Hematopoietic multipotent progenitor cell treated with erythropoietin and hydrocortisone succinate and interleukin-3 and kit ligand, for 6 days (in vitro differentiated cells): Measurements from ENCODE around the gene SLC13A3.
A peak's percentile ranks its signal among the peaks of the same experiment; 100 is the strongest.

ENCODE experiments used
- DNase-seq: peaks from one replicate; pipeline ENCODE4 v3.0.0-alpha.2; 2015

SLC13A3 gene

DNA sequence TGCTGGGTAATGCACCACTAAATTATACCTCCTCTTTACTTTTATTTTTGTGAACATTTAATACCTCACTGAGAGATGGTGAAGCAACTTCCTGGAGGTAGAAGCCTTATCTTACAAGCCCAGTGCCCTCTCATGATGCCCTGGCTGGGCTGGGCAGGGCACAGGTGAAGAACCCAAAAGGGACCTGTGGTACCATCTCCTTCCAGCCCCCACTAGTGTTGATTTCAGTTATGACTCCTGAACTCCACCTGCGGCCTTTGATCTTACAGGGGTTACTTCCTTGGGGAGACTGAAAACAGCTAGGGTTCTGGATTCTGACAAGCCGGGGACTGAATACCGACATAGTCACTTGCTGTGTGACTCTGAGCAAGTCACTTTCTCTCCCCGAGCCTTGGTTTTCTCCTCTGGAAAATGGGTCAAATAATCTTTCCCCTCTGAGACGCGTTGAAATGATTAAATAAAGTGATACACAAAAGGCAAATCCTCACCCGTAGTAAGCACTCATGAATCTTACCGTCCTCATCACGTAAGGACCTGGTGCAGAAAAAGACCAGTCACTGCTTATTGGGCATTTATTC is 1.2 kb downstream of the SLC13A3 start:
- no peak for DNase-seq

DNA sequence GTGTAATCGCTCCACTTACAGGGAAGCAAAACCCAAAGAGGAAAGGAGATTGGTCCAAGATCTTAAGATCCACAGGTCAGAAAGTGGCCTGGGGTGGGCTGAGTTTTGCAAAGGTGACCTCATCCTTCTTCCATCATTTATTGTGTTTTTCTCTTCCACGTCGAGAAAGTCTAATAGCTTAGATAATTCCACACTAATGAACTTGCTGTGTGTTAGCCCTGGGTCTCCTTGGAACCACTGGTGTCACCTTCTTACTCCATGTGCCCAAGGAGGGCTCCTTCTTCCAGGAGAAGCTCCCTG is 1.7 kb downstream of the SLC13A3 start:
- no peak for DNase-seq

DNA sequence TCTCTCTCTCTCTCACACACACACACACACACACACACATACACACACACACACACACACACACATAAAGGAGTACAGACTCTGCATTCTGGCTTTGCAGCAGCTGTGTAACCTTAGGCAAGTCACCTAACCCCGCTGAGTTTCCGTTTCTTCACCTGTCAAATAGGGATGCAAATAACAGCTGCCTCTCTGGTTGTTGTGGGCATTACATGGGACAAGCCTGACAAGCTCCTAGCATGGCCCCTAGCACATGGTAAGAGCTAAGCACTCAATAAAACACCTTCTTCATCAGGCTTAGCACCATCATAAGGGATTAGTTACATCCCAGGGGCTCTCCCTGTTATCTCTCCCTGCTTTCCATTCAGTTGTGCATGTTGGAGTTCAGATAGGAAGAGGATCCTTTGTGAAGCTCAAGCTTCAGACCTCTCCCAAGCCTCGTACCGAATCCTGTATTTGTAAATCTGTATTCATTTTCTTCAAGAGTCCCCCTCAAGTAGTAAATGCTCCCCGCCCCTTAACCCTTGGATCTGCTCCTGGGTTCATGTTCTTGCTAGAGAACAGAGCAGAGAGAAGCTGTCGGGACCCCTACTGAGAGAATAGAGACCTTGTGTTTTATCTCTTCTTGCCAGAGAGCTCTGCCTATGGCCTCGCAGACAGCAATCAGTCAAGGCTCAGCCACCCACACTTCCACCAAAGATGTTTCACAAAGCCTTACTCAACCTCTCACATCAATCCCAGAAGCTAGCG is 2.2 kb downstream of the SLC13A3 start:
- DNase-seq, result peak; percentile 54

DNA sequence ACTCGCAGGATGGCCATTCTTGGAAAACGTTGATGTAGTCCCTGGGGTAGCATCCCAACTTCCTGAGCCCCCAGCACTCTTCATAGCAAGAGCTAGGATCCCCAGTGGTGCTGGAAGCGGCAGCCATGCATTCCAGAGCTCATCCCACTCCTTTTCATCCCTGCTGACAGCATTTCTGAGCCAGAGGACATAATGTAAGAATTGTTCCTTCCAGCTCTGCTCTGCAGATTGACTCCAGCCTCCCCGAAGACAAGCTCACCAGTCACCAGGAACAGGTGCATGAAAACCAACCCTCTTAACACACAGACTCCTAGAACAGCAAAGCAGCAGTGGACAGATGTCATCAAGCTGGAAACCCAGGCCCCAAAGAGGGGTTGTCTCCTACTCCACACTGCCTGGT is 3.8 kb downstream of the SLC13A3 start:
- DNase-seq, result no peak

DNA sequence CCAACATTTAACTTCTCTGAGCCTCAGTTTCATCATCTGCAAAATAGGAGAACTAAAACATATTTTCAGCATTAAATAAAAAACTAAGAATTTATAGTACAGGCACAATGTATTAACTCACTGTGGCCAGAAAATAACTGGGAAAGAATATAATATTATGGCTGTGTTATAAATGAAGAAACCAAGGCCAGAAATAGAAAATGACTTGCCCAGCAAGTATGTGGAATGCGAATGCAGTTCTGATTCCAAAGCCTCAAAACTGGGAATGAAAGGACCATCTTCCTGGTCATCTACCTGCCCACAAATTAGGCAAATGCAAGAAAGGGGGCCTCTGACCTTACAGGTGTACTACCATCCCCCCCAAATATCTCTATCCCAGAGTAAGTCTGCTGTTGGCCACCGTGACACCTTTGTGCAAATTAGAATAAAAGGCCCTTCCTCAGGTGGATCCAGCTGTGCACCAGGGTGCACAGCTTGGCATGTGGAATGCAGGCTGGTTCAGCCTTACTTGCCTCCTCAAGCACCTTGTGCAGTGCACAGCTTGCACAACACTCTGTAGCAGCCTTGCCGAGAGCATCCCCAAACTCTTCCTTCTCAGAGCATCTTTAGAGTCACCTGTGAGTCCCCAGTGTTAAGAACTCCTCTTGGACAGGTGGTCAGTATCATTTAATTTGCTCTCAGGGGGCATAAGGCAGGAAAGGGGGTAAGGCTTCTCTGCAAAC is 4.4 kb downstream of the SLC13A3 start:
- DNase-seq, result no peak

DNA sequence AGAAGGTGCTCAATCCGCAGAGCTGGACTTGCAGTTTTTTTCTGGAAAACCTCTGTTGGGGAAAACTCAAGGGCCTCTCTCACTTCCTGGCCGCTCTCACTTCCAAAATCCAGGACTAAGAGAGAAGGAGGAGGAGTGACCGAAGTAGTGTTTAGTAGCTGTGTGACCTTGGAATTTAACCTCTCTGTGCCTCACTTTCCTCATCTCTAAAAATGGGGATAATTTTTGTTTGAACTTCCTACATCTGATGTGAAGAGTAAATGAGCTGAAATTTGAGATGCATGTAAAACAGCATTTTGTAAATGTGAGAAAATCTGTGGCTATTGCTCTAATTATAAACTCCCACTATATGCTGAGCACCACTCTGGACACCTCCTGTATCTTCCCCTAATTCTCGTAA is 5.1 kb downstream of the SLC13A3 start:
- no peak for DNase-seq

DNA sequence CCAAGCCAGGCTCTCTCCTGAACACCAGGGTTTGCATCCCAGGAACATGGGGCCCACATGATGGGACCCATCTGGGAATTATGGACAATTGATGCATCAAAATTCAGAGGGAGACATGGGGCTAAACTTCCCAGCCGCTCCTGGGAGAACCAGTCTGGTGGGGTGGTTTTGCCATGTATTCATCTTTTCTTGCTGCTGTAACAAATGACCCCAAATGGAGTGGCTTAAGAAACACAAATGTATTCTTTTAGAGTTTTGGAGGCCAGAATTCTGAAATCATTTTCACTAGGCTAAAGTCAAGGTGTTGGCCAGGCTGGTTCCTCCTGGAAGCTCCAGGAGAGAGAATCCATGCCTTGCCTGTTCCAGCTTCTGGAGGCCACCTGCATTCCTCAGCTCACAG is 6.5 kb downstream of the SLC13A3 start:
- DNase-seq, result no peak

DNA sequence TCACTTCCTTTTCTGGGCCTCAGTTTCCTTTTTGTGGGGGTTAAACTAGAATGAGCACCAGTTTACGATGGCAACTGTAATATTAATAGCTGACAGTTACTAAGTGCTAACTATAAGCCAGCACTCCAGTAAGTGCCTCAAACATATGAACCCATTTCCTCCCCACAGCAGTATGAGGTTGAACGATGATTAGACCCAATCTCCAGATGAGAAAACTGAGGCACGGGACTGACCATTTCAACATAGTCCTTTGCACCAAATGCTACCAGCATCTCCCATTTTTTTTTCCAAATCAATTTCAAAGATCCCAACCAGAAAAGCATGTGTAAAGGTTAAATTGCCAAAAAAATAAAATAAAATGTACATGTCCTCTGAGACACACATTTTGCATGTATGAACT is 7.1 kb downstream of the SLC13A3 start:
- DNase-seq, result no peak

DNA sequence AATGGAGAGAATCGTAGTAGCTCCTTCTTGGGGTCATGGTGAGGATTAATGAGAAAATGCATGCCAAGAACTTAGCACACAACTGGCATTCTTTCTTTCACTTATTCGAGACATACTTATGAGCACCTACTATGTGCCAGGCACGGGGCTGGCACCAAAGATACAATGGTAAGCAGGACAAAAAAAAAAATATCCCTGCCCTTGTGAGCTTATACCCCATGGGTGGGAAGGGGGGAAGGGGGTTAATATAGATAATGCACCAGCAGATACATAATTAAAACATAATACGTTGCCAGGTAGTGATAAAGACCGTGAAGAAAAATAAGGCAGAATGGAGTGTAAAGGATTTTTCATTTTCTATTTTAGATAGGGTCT is 8.3 kb downstream of the SLC13A3 start:
- DNase-seq, result no peak

DNA sequence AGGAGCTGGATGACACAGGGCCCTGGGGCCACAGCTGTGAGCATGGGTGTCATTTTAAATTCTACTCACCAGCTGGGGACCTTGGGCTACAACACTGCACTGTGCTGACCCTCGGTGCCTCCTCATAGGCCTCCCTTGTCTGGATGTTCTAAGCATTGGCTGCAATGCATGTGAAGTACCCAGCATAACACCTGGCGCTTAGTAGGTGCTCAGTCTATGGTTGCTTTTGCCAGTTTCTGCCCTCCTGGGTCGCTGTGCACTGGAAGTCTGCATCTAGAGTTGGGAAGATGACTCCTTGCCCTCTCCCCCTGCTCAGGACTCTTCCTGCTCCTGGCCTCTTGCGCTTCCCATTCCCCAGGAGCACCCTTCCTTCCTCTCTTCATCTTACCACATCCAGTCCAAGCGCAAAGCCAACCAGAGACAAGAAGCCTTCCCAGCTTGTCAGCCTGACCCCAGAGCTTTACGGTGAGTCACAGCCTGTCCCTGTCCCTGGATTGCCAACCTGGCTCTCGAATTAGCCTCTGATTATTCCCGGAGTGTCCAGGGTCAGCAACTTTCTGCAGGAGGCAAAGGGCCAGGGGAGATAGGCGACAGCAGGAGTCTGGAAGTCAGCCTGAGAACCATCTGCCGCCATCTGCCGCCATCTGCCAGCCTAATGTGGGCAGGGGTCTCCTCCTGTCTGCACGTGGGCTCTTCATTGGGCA is 8.8 kb downstream of the SLC13A3 start:
- DNase-seq, result no peak

DNA sequence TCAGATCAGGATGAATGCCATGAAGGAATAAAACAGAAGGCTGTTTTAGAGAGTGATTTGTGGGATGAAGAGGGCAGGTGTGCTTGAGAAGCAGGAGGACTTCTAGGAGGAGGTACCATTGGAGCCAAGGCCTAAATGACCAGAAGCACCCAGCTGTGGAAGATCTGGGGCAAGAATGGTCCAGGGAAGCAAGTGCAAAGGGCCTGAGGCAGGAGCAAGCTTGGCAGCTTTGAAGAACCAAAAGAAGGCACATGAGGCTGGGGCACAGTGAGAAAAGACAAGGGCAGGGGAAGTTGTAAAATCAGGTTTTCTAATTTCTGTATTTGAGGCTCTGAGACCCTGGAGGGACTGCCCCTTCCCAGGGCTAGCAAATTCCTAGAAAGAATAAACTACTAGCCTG is 9.8 kb downstream of the SLC13A3 start:
- no peak for DNase-seq

DNA sequence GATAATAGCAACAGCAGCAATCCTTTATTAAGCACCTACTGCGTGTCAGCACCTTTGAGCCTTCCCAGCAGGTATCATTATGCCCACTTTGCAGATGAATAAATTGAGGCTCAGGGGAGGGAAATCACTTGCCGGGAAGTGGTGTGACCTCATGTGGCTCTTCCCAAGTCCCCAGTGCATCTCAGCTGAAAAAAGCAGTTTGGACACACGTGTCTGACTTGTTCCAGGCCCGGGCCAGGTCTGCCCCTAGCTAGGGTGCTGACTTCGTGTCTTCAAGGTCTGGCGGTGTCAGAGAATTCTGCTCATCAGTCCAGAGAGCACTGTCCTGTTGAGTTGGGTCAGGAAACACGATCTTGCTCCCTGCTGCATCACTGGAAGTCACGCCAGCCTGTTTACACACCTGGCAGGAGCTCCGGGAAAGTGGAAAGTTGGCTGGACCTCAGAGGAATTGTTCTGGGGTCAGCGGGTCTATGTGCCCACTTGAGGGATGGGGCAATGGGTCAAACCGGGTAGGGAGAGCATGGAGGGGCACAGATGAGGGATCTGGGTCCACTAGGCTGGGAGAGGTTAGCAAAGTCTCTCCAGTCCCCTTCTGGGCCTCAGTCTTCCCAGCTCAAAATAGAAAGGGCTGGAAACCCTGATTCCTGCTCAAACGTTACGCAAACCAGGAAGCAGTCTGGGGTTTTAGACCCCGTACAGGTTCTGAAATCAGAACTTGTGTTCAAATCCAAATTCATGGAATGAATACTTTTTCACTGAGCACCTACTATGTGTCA is 10.5 kb downstream of the SLC13A3 start:
- DNase-seq, result no peak

DNA sequence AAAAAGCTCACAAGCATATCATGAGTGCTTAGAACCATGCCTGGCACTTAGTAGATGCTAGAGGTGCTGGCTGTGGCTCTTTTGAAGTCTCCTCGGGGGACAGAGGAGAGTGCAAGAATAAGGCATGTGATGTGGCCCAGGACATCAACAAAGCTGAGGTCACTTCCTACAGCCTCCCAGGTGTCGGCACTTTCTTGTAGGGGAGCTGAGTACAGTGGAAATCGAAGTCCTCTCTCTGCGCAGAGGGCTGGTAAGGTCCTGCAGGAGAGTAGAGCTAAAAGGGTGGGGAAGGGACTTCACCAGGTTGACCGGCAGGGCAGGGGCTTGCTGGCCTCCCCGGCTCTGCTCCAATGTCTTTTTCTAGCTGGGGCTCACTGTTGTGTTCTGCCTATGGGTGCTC is 11.2 kb downstream of the SLC13A3 start:
- DNase-seq, result no peak

DNA sequence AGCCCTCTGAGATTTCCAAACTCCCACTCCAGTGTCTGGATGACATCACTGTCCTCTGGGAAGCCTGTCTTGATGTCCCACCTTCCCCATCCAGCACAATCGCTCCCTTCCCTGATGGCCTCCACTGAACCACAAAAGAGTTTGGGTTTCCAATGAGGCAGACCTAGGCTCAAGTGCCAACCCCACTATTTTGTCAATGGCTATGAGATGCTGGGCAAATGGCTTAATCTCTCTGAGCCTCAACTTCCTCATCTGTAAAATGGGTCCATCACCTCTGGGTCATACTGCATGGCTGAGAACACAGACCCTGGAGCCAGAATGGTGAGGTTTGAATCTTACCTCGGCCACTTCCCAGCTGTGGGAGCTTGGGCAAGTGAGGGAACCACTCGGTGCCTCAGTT is 11.7 kb downstream of the SLC13A3 start:
- DNase-seq, result no peak

DNA sequence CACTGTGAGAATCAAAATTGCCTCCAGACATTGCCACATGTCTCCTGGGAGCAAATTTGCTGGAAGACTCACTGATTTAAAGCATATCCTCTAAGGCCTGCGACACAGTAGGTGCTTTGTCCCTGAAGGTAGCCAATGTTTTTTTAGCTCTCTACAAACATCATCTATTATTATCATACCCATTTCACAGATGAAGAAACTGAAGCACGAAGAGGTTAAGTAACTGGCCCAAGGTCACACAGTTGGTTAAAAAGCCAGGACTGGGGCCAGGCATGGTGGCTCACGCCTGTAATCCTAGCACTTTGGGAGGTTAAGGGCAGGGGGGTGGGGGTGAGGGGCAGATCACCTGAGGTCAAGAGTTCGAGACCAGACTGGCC is 12.4 kb downstream of the SLC13A3 start:
- DNase-seq, result no peak

DNA sequence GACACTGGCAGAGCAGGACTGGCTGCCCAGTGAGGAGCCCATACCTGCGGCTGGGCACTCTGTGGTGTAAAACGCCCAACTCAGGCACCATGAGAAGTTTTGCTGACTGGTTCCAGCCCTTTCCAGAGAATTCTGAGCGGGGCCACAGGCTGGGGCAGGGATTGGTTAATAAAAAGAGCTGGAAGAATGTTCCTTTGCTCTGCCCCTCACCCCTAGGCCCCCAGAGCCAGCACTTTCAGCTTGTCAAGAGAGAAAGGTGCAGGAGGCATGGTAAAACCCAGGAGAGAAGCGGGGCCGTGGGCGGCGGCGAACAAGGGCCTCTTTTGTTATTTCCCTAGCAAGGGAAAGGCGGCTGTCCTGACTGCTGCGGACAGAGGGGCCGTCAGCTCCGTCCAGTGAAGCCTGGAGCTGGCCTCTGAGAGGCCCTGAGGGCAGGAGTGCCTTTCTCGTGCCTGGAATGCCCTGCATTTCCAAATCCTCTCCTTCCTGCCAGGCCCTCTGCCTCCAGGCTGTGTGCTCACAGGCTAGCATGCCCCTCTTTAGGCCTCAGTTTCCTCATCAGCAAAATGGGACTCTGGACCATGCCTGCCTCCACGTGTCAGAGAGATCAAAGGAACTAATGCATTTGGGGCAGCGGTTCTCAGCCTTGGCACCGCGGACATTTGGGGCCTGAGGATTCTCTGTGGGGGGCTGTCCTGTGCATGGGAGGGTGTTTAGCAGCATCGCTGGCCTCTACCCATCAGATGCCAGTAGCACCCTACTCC is 12.9 kb downstream of the SLC13A3 start:
- no peak for DNase-seq

DNA sequence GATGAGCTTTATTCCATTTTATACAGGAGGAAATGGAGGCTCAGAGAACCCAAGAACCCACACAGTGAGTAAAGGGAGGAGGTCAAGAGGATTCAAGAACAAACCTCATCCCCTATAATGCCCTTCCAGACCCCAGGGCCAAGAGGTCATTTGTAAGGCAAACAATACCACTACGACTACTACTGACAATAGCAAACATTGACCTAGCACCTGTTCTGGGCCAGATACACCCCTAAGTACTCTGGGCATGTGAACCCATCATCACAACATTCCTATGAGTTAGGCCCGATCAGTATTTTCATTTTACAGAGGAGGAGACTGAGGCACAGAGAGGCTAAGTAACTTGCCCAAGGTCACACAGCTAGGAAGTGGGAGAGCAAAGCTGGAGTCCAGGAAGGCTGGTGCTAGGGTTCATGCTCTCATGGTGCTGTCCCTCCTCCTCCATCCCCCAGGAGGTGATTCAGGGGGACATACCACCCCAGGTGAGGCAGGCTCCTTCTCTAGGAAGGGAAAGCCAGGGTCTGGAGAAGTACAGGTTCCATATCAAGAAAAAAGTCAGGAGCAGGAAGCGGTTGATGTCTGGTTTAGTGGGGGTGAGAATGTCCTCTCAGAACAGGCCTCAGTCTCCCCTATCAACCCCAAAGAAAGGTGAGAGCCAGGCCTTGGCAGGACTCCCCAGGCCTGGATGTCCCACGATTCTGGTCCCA is 13.7 kb downstream of the SLC13A3 start:
- DNase-seq, result no peak

DNA sequence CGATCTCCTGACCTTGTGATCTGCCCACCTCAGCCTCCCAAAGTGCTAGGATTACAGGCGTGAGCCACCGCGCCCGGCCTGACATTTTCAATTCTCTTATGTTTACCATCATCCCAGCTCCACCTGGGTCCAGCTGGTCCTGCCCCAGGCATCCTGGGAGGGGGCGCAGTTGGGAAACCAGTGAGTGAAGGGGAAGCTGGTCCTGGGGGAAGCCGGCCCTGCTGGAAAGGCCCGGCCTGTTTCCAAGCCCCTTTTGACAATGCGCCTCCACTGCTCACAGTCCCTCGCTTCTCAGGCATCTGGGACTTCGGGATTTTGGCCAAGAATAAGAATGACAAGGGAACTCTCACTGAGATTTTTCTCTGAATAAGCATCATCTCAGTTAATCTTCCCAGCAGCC is 14.2 kb downstream of the SLC13A3 start:
- DNase-seq, result no peak

DNA sequence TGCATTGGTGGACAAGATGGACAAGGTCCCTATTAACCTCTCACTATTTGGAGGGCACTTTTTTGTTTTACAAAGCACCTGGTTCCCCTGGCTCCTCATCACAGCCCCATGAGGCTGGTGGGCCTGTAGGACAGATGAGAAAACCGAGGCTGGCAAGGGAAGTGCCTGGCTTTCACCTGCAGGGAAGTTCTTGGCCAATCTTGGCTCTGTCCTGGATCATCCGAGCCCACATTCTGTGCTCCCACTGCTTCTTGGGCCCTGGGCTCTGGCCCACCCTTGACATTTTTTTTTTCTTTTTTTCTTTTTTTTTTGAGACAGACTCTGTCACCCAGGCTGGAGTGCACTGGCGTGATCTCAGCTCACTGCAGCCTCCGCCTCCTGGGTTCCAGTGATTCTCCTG is 14.7 kb downstream of the SLC13A3 start:
- DNase-seq, result no peak

DNA sequence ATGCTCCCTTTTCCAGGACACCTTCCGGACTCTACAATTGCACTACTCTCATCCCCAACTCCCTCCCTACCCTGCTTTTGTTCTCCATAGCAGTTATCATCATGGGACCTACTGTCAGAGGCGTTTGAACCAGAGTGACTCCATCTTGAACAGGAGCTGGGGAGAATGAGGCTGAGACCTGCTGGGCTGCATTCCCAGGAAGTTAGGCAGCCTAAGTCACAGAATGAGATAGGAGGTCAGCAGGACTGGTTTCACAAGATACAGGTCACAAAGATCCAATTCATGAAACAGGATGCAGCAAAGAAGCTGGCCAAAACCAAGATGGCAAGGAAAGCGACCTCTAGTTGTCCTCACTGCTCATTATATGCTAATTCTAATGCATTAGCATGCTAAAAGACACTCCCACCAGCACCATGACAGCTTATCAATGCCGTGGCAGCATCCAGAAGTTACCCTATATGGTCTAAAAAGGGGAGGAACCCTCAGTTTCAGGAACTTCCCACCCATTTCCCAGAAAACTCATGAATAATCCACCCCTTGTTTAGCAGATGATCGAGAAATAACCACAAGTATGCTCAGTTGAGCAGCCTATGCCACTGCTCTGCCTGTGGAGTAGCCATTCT is 15.6 kb downstream of the SLC13A3 start:
- DNase-seq, result peak; percentile 80

DNA sequence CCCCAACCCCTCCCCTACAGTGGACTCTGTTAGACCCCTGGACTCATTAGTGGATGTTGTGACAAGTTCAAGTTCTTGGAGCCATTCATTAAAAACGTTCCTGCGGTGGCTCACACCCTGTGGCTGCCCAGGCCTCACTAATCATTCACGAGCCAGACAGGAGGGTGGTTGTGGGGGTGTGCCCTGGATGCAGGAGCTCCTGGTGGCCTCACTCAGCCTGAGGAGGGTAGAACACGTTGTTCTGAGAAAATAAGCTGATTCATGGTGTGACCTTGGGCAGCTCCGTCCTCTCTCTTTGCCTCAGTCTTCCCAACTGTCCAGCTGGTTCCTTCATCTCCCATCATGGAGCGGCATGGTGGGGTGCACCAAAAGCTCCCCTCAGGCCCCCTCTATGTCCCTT is 16.7 kb downstream of the SLC13A3 start:
- peak; percentile 72 for DNase-seq
